GM20431 (cell line): ENCODE data around the gene IQSEC1.

Experiments used
- in situ Hi-C: fragments of 300-500 bp; cut with MseI, MboI; formaldehyde crosslinking; loops from one replicate; pipeline ENCODE4 v1.15.0; 2020; ENCODE audit warnings: low sequenced_read_pairs; ENCODE audit not compliant: unreplicated experiment

IQSEC1 gene

GRCh38 chr3:12952343-12953200 lies 120.7 kb downstream of the IQSEC1 start:
- in situ Hi-C loops = no loop called here

DNA sequence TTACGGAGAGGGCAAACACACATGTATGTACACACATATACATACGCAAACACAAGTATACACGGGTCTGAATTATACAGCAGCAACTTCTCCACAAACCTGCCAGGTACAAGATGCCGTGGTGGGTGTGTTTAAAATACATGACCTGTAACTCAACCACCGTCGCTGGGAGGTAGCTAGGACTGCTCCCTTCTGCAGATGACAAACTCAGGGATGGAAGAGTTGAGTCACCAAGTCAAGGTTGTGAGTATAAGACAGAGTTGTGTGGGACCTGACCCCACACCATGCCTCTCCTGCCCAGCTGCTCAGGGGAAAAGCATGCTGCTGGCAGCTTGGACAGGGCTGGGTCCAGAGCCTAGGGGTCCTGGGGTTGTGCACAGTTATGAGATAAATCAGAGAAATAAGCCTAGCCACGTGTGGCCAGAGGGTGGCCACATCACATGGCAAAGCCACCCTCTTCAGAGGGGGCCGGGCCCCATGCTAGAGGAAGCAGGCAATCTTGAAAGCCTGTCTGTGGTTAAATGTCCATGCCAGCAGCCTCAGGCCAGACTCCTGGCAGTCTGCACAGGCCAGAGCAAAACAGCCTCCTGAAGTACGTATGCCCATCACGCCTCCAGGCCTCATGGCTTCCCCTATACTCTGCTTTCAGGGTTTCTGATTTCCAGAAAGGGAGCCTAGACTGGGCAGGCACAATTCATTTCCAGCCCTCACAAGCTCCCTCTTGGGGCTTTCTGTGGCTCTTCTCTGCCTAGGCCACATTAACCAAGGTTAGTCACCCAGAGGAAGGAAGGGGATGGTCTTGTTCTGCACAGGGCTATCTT lies 124.1 kb downstream of the IQSEC1 start:
- in situ Hi-C loops = no loop called here

- in situ Hi-C loops = no loop called here
Observed at GRCh38 chr3:12948371-12948770, 124.9 kb downstream of the IQSEC1 start.

- in situ Hi-C loops = no loop called here
Observed at GRCh38 chr3:12947504-12948369, 125.5 kb downstream of the IQSEC1 start.

DNA sequence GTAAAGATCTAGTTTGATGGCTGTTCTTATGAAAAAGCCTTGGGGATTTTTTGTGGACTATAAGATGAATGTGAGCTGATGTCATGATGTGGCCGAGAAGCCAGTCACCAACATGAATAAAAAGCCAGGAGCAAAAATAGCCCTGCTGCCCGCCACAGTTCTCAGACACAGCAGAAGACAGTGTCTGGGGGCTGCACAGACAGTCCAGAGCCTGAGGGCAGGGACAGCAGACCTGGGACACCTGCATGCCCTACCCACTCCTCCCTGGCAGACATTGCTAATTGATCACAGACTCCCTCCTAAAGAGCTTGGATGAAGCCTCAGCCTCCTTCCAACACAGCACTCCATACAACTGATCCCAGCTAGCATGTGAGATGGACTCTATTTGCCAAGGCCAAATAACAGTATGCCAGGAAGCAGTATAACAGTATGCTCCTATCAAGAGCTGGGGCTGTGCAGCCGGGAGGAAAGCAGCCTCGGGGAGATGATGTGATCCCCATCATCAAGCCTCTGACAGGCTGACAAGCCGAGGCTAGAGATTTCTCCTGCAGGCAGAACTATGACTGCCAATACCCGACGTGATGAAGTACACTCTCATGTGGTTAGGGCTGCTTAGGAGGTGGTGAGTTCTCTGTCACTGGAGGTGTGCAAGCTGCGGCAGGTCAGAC lies 126.4 kb downstream of the IQSEC1 start:
- in situ Hi-C loops = no loop called here

GRCh38 chr3:12946251-12946648 lies 127.0 kb downstream of the IQSEC1 start:
- in situ Hi-C loops = no loop called here

GRCh38 chr3:12944849-12945248 lies 128.4 kb downstream of the IQSEC1 start:
- in situ Hi-C loops = no loop called here

DNA sequence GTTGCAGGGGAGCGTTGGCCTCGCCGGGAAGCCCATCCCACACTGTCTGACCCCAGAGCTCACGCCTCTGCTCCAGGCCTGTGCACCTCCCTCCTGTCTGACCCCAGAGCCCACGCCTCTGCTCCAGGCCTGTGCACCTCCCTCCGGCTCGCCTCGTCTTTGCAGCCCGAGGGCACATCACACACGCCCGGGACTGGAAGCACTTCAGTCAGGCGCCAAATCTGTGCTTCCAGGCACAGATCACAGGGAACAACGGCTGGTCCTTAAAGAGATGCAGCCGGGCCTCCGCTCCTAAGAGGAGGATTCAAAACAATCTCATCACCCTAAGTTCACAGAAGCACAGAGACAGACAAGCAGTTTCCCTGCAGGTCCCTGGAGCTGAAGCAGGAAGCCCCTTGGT lies 128.8 kb downstream of the IQSEC1 start:
- in situ Hi-C loops = no loop called here

DNA sequence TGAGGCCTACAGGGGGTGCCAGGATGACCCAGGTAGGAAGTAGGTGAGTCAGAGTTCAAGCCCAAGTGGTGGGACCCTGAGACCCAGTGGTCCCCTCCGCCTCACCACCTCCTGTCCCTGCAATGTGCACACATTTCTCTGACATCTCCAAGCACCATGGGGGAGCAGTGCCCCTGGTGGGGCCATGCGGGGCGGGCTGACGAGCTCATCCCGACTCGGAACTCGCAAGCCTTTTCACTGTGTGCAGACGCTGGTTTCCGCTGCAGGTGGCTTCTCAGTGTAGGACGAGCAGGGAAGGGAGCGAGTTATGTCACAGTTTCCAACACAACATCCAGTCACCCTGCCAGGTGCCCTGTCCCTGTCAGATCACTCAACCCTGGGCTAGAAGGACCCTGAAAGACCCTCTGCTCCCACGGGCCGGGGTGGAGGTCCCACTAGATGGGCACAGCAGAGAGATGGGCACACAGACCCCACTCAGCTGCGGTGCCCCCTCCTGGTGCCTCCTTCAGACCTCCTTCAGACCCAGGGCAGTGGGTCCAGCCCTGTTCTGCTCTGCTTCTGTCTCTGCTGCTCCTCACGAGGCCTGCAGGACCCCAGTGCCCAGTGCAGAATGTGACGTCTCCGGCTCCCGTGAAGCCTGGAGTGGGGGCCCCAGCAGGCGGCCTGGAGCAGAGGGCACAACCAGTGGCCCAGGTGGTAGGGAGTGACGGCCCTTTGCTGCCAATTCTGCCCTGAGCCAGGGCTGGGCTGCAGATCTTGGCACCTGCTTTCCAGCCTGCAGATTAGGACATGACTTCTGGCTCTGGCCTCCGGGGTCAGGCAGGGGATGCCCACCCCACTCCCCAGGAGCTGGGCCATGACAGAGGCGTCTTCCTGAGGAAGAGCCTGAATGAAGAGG lies 129.9 kb downstream of the IQSEC1 start:
- in situ Hi-C loops = no loop called here

DNA sequence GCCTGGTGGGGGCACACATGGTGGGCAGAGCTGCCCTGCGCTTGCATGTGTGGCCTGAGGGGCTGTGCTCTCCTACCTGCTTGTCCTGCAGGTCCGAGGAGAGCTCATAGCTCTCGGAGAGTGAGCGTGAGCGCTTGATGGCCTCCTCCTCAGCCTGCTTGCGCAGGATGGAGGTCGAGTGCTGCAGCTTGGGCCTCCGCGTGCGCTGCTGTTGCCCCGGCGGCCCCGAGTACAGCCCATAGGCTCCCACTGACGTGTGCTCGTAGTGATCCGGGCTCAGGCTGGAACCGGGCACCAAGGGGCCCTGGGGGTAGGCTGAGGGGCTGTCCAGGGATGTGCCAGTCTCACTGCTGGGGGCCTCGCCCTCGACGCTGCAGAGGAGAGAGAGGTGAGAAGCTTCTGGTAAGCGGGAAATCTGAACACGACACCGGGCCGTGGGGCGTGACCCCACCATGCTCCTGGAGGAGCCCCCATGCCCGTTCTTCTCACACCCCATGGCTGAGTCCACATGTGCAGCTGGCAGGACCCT lies 131.7 kb downstream of the IQSEC1 start:
- in situ Hi-C loops = no loop called here

DNA sequence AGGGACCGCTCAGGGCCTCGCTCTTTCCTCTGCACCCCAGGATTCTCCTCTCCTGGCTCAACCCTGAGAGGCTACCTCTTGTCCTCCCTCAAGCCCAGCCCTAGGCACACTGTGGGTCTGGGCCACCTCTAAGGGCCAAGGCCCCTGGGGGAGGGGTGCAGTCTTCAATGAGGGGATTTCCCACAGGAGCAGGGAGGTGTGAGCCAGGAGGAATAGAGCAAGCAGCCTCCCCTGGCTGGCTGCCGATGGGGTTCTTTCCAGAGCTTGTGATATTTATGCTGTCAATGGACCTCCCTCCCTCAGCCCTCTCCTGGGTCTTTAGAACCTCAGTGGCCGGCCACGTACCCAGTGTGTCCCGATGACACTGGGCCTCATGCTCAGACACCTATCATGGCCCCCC lies 132.4 kb downstream of the IQSEC1 start:
- in situ Hi-C loops = no loop called here

GRCh38 chr3:12939137-12939536 lies 134.1 kb downstream of the IQSEC1 start:
- in situ Hi-C loops = no loop called here

GRCh38 chr3:12938258-12938711 lies 134.9 kb downstream of the IQSEC1 start:
- in situ Hi-C loops = no loop called here

DNA sequence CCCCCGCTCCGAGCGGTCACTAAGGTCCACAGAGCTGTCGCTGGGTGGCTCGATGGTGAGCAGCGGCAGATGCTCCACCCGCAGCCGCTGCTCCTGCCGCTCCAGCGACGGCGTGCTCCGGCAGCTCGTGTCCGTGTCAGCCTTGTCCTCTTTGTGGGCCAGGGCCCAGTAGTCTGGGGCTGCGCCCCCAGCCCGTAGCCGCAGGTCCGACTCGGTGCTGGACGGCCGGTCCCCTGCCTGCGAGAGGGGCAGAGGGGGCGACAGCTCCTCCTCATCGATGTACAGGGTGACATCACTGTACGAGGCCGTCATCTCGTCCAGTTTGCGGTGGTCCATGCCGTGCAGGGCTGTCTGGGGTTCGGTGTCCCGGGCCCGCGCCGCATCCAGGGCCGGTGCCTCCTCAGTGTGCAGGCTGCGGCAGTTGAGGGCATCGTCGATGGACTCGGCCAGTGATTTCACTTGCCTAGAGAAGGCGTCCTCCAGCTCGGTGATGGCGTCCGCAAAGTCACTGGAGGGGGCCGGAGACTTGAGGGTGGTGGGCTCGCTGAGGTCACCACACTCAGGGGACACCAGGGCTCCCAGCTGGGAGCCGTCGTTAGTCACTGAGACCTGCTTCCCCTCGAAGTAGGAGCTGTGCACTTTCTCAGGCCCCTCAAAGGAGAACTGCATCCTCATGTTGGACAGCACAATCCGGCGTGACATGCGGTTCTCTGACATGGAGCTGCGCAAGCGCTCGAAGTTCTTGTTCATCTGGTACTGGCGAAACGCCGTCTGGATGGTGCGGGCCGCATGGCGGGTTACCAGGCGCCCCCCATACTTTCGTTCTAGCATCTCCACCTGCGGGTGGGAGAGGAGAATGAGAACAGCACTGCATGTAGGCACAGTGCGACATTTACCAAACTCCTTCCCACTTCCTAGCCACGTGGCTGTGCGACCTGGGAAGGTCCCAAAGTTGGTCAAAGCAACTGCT lies 137.1 kb downstream of the IQSEC1 start:
- in situ Hi-C loops = no loop called here

GRCh38 chr3:12935023-12935860 lies 138.0 kb downstream of the IQSEC1 start:
- in situ Hi-C loops = no loop called here

DNA sequence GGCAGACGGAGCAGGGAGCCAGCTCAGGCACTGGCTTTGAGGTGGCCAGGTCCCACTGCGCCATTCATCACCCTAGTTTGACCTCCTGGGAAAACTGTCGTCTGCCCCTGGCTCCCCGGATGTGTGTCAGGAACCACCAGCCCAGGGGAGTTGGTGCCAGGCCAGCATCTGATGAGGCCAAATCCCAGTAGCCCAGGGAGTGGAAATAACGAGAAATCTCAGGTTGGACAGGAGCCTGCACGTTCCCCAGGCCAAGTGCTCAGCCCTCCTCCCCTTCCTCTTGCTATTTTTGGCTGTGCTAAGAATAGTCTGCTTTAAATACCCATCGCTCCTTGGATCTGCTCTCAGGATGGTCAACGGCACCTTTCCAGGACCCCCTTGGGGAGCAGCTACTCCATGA lies 138.8 kb downstream of the IQSEC1 start:
- in situ Hi-C loops = no loop called here

- in situ Hi-C loops = no loop called here
Observed at GRCh38 chr3:12933901-12934300, 139.3 kb downstream of the IQSEC1 start.
